Cardiac fibroblast (primary cell): Measurements from ENCODE around the gene SEPSECS.

Source experiments
- DNase-seq, 2 donors: peaks; one replicate each; pipeline versions ENCODE4 v3.0.0 to v3.0.0-alpha.2; 2010; ENCODE audit warnings: low read depth in 2 of 2
- H3K4me3 ChIP-seq, 2 donors: replicated peaks in 1 of 2; 1 replicate in 1 of 2; 2 replicates in 1 of 2; pipeline ENCODE4 v1.5.1; 2011; ENCODE audit warnings: low read depth in 2 of 2, low read length in 2 of 2, mild to moderate bottlenecking in 2 of 2, moderate library complexity in 1 of 2
- CTCF ChIP-seq: IDR thresholded peaks from one replicate; pipeline ENCODE4 v1.5.1; 2011; ENCODE audit warnings: low read depth, mild to moderate bottlenecking, low read length, inconsistent platforms

SEPSECS gene

DNA sequence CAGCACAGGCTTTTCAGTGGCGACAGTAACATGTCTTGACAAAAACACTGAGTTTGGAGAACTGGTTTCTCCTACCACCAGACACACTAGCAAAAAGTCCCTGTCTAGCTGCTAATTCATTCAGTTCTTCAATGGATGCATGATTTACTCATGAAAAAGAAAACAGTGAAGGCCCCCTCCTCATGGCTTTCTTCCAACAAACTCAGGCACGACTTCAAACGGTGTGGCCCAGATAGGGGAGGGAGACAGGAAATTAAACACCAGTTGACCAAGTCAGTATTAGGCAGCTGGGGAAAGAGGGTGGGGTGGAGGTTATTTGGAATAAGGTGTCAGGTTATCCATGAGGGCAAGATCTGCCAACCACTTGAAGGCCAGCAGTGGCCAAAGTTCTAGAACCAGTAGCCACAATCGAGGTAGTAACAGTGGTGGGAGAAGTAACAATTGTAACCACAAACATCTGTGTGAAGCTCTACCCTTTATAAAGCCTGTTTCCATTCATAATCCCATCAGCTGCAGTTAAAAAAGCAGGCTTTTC lies 60.2 kb downstream of the SEPSECS start:
- no peak for TF ChIP-seq CTCF
- no peak for DNase-seq
- H3K4me3 ChIP-seq: no peak overlapping the region

- no peak overlapping the region for H3K4me3 ChIP-seq
- DNase-seq: peak; percentile 77 to 82
- TF ChIP-seq CTCF: no peak
Observed at GRCh38 chr4:25098964-25099891, 61.0 kb downstream of the SEPSECS start.

- H3K4me3 ChIP-seq: no peak overlapping the region
- no peak for TF ChIP-seq CTCF
Observed at GRCh38 chr4:25096981-25097443, 63.2 kb downstream of the SEPSECS start.

GRCh38 chr4:25096251-25096980 lies 63.8 kb downstream of the SEPSECS start:
- H3K4me3 ChIP-seq: no peak overlapping the region
- DNase-seq: no peak
- no peak for TF ChIP-seq CTCF

More at GRCh38 chr4:25096981-25097443, 63.2 kb downstream of the SEPSECS start:
- DNase-seq: no peak

DNA sequence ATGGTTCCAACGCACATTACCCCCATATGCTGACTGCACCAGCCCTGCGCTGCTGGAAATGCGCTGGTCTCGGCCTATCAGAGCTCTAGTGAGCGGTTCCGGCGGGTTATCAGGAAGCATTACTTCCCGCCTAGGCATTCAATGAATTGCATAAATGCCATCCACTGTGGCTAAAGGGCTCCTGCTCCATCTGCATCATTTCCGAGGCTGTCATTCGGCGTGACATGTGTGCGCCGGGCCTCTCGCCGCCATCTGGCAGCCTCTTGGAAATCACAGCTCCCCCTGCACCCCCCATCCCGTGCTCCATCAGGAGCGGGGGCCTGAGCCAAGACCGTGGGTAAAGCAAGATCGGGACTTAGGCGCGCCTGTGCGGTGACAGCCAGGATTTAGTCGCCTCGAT lies 64.4 kb downstream of the SEPSECS start:
- no peak for TF ChIP-seq CTCF
- DNase-seq: peak in 1 of 2 donors; percentile 43
- no peak overlapping the region for H3K4me3 ChIP-seq

DNA sequence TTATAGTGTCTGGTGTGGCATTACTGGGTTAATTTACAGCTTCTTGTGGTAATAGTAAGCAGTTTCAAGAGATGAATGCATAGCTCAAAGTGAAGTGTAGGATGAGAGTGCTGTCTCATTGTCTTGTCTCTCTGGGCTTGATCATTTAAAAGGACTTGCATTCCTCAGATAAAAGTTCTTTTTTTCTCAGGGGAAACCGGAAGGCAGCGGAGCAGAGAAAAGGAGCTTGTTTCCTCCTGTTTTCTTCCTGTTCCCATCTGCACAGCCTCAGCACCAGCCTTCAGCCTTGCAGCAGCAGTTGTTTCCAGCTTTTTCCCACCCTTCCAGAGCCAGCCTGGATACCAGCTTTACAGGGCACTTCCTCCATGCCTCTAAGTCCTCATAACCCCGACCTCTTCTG lies 68.1 kb downstream of the SEPSECS start:
- H3K4me3 ChIP-seq: no peak overlapping the region
- TF ChIP-seq CTCF: no peak
- DNase-seq: peak; percentile 11 to 25
